SK-N-SH treated with all-trans-retinoic acid at 6 μM for 48 hours (cell line): ENCODE data around the gene GRID1.

Experiments
- ATAC-seq: fragments of 200-7000 bp; cut with Tn5 transposase; 3 replicates; pipeline ENCODE4 v1.9.1; 2020; ENCODE audit warnings: mild to moderate bottlenecking, moderate library complexity
- ARNTL ChIP-seq: fragments of 450-650 bp; formaldehyde crosslinking; IDR thresholded peaks from 2 replicates; pipeline ENCODE4 v1.5.0; 2020; ENCODE audit warnings: low read depth, mild to moderate bottlenecking, moderate library complexity, borderline replicate concordance
- BACH2 ChIP-seq: fragments of 250-450 bp; sonication (Bioruptor Pico); IDR thresholded peaks from 2 replicates; pipeline ENCODE4 v1.9.0; 2021; ENCODE audit warnings: mild to moderate bottlenecking, borderline replicate concordance
- CSDC2 ChIP-seq: fragments of 250-450 bp; sonication (Bioruptor Pico); IDR thresholded peaks from 2 replicates; pipeline ENCODE4 v1.5.0; 2020; ENCODE audit warnings: mild to moderate bottlenecking, moderate library complexity
- ESRRG ChIP-seq: fragments of 250-450 bp; sonication (Bioruptor Pico); IDR thresholded peaks from 2 replicates; pipeline ENCODE4 v1.6.1; 2021; ENCODE audit warnings: mild to moderate bottlenecking
- GLIS3 ChIP-seq: fragments of 250-450 bp; sonication (Bioruptor Pico); IDR thresholded peaks from 2 replicates; pipeline ENCODE4 v1.5.0; 2020; ENCODE audit warnings: mild to moderate bottlenecking, moderate library complexity
- OSR1 ChIP-seq: fragments of 250-450 bp; sonication (Bioruptor Pico); IDR thresholded peaks from 2 replicates; pipeline ENCODE4 v1.8.0; 2022; ENCODE audit warnings: moderate library complexity, mild to moderate bottlenecking, inconsistent platforms
- PPARA ChIP-seq: fragments of 250-450 bp; sonication (Bioruptor Pico); IDR thresholded peaks from 2 replicates; pipeline ENCODE4 v1.5.0; 2020; ENCODE audit warnings: mild to moderate bottlenecking, borderline replicate concordance
- RARB ChIP-seq: fragments of 250-450 bp; sonication (Bioruptor Pico); IDR thresholded peaks from 2 replicates; pipeline ENCODE4 v1.8.0; 2021; ENCODE audit warnings: mild to moderate bottlenecking, moderate library complexity
- SNAI2 ChIP-seq: fragments of 250-450 bp; sonication (Bioruptor Pico); IDR thresholded peaks from 2 replicates; pipeline ENCODE4 v1.5.0; 2020; ENCODE audit warnings: mild to moderate bottlenecking, moderate library complexity
- TCF4 ChIP-seq: fragments of 250-450 bp; sonication (Bioruptor Pico); IDR thresholded peaks from 2 replicates; pipeline ENCODE4 v1.8.0; 2021; ENCODE audit warnings: mild to moderate bottlenecking, moderate library complexity, borderline replicate concordance
- TOX ChIP-seq: fragments of 250-450 bp; sonication (Bioruptor Pico); IDR thresholded peaks from 2 replicates; pipeline ENCODE4 v1.8.0; 2021; ENCODE audit warnings: mild to moderate bottlenecking, moderate library complexity, borderline replicate concordance
- ZC3H10 ChIP-seq: fragments of 250-450 bp; sonication (Bioruptor Pico); IDR thresholded peaks from 2 replicates; pipeline ENCODE4 v1.5.1; 2021; ENCODE audit warnings: mild to moderate bottlenecking, moderate library complexity
- ZFP3 ChIP-seq: fragments of 250-450 bp; sonication (Bioruptor Pico); IDR thresholded peaks from 2 replicates; pipeline ENCODE4 v1.5.0; 2020; ENCODE audit warnings: mild to moderate bottlenecking, moderate library complexity
- ZFP30 ChIP-seq: fragments of 450-650 bp; formaldehyde crosslinking; IDR thresholded peaks from 2 replicates; pipeline ENCODE4 v1.5.0; 2022; ENCODE audit warnings: mild to moderate bottlenecking, moderate library complexity
- ZNF565 ChIP-seq: fragments of 450-650 bp; formaldehyde crosslinking; conservative IDR thresholded peaks from 2 replicates; pipeline ENCODE4 v1.5.0; 2020; ENCODE audit warnings: low read depth, mild to moderate bottlenecking, moderate library complexity
- ZNF8 ChIP-seq: fragments of 450-650 bp; formaldehyde crosslinking; IDR thresholded peaks from 2 replicates; pipeline ENCODE4 v1.5.0; 2020; ENCODE audit warnings: mild to moderate bottlenecking, moderate library complexity
- TF ChIP-seq, protein P1 (sequence below): fragments of 250-450 bp; sonication (Bioruptor Pico); IDR thresholded peaks from 2 replicates; pipeline ENCODE4 v1.5.1; 2020; ENCODE audit warnings: low read depth, mild to moderate bottlenecking, moderate library complexity
- TF ChIP-seq, protein P2 (sequence below): fragments of 250-450 bp; sonication (Bioruptor Pico); IDR thresholded peaks from 2 replicates; pipeline ENCODE4 v1.5.1; 2021; ENCODE audit warnings: mild to moderate bottlenecking, moderate library complexity
- TF ChIP-seq, protein P3 (sequence below): fragments of 250-450 bp; sonication (Bioruptor Pico); IDR thresholded peaks from 2 replicates; pipeline ENCODE4 v1.5.0; 2020; ENCODE audit warnings: mild to moderate bottlenecking, moderate library complexity
- TF ChIP-seq, protein P4 (sequence below): fragments of 250-450 bp; sonication (Bioruptor Pico); IDR thresholded peaks from 2 replicates; pipeline ENCODE4 v1.8.0; 2021; ENCODE audit warnings: low read depth, mild to moderate bottlenecking, moderate library complexity, borderline replicate concordance

The GRID1 gene

DNA sequence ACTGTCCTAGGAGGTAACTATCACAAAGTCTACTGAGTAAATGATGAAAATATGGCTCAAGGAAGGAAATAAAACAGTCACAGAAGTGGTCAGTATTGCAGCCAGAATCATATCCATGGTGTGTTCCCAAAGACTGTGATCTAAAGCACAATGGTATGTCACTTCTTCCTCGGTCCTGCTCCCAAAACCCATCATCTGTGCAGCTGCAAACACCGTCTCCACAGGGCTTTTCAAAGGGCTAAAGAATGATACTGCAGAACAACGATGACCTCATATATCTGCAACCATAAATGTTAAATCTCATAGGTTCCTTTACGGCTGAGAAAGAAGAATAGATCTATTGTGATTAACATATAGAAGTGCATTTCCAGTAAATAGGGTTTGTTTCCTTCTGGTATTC lies 465.0 kb downstream of the GRID1 start:
- ATAC-seq, result no peak
- TF ChIP-seq ZNF8 (CRISPR knock-in tag), result no peak
- no peak for TF ChIP-seq GLIS3 (CRISPR knock-in tag)
- TF ChIP-seq BACH2 (CRISPR knock-in tag), result no peak
- TF ChIP-seq, protein P1, sequence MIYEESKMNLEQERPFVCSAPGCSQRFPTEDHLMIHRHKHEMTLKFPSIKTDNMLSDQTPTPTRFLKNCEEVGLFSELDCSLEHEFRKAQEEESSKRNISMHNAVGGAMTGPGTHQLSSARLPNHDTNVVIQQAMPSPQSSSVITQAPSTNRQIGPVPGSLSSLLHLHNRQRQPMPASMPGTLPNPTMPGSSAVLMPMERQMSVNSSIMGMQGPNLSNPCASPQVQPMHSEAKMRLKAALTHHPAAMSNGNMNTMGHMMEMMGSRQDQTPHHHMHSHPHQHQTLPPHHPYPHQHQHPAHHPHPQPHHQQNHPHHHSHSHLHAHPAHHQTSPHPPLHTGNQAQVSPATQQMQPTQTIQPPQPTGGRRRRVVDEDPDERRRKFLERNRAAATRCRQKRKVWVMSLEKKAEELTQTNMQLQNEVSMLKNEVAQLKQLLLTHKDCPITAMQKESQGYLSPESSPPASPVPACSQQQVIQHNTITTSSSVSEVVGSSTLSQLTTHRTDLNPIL (CRISPR knock-in tag), result no peak
- TF ChIP-seq RARB (CRISPR knock-in tag), result no peak

DNA sequence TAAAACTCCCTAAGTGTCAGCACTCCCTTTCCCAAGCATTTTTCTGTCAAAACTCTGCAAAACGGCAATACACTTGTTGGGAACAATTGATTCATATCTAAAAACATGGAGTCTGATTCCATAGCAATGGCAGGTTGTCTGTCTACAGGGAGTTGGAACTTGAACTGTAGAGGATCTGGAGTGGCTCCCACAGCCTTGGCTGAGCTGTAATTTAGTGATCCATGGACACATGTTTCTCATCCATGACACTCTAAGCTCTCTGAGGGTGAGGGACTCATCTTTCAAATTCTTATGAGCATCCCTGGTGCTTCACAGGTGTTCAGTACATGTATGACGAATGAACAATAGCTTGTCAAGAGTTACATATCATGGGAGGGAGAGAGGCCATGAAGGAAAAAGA lies 466.1 kb downstream of the GRID1 start:
- no peak for ATAC-seq
- TF ChIP-seq CSDC2 (CRISPR knock-in tag) (no peak), ARNTL (CRISPR knock-in tag) (no peak), ESRRG (no peak), TOX (CRISPR knock-in tag) (no peak), SNAI2 (CRISPR knock-in tag) (no peak), GLIS3 (CRISPR knock-in tag) (no peak), ZFP3 (CRISPR knock-in tag) (no peak), RARB (CRISPR knock-in tag) (no peak), PPARA (CRISPR knock-in tag) (no peak), TCF4 (CRISPR knock-in tag) (no peak), ZC3H10 (CRISPR knock-in tag) (no peak), ZNF8 (CRISPR knock-in tag) (no peak), OSR1 (CRISPR knock-in tag) (no peak), ZFP30 (CRISPR knock-in tag) (no peak)
- TF ChIP-seq, protein P2, sequence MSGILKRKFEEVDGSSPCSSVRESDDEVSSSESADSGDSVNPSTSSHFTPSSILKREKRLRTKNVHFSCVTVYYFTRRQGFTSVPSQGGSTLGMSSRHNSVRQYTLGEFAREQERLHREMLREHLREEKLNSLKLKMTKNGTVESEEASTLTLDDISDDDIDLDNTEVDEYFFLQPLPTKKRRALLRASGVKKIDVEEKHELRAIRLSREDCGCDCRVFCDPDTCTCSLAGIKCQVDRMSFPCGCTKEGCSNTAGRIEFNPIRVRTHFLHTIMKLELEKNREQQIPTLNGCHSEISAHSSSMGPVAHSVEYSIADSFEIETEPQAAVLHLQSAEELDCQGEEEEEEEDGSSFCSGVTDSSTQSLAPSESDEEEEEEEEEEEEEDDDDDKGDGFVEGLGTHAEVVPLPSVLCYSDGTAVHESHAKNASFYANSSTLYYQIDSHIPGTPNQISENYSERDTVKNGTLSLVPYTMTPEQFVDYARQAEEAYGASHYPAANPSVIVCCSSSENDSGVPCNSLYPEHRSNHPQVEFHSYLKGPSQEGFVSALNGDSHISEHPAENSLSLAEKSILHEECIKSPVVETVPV (CRISPR knock-in tag), result no peak
- TF ChIP-seq, protein P3, sequence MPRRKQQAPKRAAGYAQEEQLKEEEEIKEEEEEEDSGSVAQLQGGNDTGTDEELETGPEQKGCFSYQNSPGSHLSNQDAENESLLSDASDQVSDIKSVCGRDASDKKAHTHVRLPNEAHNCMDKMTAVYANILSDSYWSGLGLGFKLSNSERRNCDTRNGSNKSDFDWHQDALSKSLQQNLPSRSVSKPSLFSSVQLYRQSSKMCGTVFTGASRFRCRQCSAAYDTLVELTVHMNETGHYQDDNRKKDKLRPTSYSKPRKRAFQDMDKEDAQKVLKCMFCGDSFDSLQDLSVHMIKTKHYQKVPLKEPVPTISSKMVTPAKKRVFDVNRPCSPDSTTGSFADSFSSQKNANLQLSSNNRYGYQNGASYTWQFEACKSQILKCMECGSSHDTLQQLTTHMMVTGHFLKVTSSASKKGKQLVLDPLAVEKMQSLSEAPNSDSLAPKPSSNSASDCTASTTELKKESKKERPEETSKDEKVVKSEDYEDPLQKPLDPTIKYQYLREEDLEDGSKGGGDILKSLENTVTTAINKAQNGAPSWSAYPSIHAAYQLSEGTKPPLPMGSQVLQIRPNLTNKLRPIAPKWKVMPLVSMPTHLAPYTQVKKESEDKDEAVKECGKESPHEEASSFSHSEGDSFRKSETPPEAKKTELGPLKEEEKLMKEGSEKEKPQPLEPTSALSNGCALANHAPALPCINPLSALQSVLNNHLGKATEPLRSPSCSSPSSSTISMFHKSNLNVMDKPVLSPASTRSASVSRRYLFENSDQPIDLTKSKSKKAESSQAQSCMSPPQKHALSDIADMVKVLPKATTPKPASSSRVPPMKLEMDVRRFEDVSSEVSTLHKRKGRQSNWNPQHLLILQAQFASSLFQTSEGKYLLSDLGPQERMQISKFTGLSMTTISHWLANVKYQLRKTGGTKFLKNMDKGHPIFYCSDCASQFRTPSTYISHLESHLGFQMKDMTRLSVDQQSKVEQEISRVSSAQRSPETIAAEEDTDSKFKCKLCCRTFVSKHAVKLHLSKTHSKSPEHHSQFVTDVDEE, result no peak

DNA sequence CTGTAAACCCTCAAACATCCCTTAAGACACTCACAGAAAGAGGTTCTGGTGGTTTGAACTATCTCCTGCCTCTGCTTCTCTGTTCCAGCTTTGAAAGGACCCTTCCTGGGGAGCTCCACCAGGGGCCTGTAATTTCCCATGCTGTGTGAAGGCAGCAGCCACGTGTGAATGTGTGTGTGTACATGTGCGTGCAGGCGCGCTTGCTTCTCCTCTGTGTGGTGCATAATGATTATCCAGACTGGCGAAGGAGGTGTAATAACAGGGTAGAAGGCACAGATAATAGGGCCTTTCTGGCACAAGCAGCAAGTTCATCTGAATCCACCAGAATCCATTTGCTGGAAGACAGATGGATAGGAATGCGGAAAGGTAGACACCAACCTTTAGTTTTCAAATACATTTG lies 466.5 kb downstream of the GRID1 start:
- no peak for TF ChIP-seq TCF4 (CRISPR knock-in tag)
- no peak for TF ChIP-seq ARNTL (CRISPR knock-in tag)
- TF ChIP-seq, protein P3, result no peak
- no peak for TF ChIP-seq BACH2 (CRISPR knock-in tag)
- TF ChIP-seq, protein P2 (CRISPR knock-in tag), result no peak

DNA sequence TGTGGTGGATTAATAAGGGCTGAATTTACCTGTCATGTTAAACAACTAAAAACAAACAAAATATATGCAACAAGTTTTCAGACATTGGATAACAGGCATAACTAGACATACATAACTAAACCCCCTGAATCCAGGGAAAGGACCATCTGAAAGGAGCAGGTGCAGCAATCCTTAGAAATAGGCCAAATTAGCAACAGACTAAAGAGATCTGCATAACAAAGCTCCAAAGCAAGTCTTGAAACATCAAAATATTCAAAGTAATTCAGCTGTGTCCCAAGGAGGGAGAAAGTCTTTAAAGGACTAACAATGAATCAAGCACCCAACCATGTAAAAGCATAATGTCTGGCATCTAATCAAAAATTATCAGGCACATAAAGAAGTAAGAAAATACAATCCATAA lies 475.1 kb downstream of the GRID1 start:
- no peak for ATAC-seq
- TF ChIP-seq OSR1 (CRISPR knock-in tag) (no peak), CSDC2 (CRISPR knock-in tag) (no peak), ZFP30 (CRISPR knock-in tag) (no peak), ARNTL (CRISPR knock-in tag) (no peak), RARB (CRISPR knock-in tag) (no peak), ZNF8 (CRISPR knock-in tag) (no peak), TCF4 (CRISPR knock-in tag) (no peak), TOX (CRISPR knock-in tag) (no peak), ZNF565 (CRISPR knock-in tag) (no peak), ESRRG (no peak), GLIS3 (CRISPR knock-in tag) (no peak)
- TF ChIP-seq, protein P4, sequence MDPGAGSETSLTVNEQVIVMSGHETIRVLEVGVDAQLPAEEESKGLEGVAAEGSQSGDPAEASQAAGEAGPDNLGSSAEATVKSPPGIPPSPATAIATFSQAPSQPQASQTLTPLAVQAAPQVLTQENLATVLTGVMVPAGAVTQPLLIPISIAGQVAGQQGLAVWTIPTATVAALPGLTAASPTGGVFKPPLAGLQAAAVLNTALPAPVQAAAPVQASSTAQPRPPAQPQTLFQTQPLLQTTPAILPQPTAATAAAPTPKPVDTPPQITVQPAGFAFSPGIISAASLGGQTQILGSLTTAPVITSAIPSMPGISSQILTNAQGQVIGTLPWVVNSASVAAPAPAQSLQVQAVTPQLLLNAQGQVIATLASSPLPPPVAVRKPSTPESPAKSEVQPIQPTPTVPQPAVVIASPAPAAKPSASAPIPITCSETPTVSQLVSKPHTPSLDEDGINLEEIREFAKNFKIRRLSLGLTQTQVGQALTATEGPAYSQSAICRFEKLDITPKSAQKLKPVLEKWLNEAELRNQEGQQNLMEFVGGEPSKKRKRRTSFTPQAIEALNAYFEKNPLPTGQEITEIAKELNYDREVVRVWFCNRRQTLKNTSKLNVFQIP (CRISPR knock-in tag), result no peak
- TF ChIP-seq, protein P3, result no peak

More for the DNA sequence above, 466.5 kb downstream of the GRID1 start:
- ATAC-seq, result no peak
